NCI-H526 treated with DMSO at 0.1 percent for 48 hours (cell line): Measurements from ENCODE around the gene TTC19.
A peak's percentile ranks its signal among the peaks of the same experiment; 100 is the strongest.

Source experiments
- DNase-seq: peaks from one replicate; lab custom pipeline; 2025; lab: John Stamatoyannopoulos, UW

Gene TTC19, protein sequence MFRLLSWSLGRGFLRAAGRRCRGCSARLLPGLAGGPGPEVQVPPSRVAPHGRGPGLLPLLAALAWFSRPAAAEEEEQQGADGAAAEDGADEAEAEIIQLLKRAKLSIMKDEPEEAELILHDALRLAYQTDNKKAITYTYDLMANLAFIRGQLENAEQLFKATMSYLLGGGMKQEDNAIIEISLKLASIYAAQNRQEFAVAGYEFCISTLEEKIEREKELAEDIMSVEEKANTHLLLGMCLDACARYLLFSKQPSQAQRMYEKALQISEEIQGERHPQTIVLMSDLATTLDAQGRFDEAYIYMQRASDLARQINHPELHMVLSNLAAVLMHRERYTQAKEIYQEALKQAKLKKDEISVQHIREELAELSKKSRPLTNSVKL

DNA sequence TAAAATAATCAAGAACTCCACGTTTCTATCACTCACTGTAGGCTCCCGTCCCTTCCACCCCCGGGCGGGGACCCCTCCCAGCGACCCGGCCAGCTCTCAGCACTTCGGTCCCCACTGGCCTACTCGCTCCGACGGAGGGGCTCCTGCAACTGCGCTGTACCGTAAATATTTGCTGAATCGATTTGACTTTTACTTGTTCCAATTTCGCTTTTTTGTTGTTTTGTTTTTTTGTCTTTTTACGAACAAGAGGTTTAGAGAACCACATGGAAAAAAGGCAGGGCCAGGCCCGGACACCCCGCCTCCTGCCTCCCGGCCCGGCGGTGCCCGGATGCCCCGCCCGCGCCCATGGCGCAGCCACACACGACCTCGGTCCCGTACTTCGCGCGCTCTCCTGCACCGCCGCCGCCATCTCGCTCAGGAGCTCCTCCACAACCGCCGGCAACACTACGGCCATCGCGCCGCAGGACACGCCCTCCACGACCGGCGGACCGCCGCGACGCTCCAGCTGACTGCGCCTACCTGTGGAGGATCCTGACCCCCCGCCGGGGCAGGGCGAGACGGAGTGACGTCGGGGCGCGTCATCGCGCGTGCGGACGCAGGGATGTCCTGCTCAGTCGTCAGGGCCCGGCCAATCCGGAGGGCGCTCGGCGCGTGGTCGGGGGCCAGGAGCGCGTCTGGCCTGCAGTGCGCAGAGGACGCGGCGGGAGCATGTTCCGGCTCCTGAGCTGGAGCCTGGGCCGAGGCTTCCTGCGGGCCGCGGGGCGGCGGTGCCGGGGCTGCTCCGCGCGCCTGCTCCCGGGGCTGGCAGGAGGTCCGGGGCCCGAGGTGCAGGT is at the start of gene TTC19, which contains the start of gene ZSWIM7:
Gene TTC19 (plus strand): TSS at position 684 of the 833 bp plus-strand sequence. CDS start 25 bp downstream, at position 709.
Gene ZSWIM7 (minus strand): TSS at position 564 of the 833 bp plus-strand sequence. CDS start 110 bp downstream, at position 454.
- peak; percentile 79 for DNase-seq

DNA sequence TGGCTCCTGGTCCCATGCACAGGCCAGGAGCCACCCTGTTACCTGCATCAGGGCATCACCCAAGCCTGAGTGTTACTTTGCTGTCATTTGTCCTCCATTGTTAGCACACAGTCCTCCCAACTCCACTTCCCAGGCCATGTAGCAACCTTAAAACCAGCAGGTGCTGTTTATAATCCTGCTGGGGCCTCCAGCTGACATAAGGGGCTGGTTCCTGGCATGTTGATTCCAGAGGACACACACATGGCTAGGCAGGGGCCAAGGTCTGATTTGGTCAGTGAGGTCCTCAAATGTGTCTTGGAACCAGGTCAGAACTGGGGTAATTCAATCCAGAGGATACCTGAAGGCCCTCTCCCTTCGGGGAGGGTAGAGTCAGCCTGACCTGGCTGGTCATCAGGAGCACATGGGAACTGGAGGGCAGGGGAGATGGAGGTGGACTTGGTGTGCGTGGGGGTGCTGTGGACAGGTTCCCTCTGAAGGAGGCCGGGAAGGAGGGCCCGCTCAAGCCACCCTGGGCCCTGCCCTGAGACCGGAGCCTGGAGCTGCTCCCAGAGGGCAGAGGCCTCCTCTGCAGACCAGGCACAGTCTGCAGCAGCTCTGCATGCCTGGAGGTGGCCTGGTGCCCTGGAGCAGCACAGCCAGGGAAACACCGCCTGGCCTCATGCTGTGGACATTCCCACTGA is 48.1 kb upstream of the TTC19 start:
- no peak for DNase-seq

DNA sequence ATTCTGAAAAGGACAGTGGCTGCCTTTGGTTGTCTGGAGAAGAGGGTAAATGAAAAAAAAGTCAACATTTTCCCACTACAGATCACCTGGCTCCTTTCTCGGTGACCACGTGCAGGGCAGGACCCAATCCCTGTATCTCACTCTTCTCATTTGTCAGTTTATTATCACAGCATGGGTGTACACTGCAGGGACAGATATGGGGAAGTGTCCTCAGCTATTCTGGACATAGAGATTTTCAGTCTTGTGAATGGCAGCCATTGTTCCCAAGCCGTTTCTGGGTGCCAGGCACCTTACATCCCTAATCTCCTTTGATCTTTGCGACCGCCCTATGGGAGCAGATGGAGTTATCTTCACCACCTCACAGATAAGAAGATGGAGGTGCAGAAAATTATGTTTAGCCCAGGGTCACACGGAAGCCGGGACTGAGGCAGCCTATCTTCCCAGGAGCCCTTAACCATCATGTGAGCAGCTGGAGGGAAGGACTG is 47.5 kb upstream of the TTC19 start:
- no peak for DNase-seq

DNA sequence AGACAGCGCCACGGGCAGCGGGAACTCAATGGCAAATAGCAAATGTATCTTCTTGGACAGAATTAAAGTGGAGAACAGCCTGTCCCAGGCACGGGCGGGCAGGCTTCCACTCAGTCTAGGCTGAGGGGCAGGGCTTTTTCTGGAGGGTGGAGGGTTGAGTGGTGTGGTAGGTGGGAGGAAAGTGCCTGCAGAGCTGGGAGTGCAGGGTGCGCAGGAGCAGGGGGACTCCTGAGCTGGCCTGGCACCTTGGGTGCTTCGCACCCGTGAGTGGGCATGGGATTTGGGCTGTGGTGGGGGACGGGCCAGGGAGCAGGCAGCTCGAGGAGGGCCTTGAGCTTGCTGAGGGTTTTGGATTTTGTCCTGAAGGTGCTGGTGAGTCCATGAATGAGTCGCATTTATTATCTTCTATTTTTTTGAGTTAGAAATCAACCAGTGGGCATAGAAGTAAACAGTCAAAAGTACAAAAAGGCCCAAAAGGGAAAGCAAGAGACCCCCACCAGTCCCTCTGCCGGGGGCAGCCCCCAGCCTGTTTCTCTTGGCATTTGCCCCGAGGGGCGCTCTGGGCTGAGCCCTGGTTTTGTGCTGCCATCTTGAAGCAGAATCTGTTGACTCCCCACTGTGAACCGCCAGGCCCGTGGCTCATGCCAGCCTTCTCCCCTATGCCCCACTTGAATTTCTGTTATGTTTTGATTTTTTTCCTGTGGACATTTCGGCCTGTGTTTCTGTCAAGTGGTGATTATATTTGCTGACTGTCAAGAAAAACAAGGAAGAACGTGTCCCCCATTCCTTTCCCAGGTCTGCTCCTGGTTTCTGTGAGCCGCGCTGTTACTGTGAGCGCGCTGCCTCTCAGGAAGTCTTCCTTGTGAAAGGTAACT is 46.5 kb upstream of the TTC19 start:
- no peak for DNase-seq

DNA sequence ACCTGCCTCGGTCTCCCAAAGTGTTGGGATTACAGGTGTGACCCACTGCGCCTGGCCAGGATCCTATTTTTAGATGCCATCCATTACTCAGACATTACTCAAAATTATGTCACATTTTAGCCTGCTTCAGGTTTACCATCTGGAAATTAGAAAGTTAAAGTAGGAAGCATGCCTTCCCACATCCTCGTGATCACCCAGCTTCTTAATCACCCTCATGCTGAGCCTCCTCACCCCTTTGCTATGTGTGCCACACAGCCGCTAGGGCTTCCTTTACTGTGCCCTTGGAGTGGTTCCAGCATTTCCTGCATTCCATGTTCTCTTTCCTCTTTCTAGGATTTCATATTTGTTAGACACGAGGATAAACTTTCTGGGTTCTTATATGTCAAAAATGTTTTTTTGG is 45.4 kb upstream of the TTC19 start:
- no peak for DNase-seq

DNA sequence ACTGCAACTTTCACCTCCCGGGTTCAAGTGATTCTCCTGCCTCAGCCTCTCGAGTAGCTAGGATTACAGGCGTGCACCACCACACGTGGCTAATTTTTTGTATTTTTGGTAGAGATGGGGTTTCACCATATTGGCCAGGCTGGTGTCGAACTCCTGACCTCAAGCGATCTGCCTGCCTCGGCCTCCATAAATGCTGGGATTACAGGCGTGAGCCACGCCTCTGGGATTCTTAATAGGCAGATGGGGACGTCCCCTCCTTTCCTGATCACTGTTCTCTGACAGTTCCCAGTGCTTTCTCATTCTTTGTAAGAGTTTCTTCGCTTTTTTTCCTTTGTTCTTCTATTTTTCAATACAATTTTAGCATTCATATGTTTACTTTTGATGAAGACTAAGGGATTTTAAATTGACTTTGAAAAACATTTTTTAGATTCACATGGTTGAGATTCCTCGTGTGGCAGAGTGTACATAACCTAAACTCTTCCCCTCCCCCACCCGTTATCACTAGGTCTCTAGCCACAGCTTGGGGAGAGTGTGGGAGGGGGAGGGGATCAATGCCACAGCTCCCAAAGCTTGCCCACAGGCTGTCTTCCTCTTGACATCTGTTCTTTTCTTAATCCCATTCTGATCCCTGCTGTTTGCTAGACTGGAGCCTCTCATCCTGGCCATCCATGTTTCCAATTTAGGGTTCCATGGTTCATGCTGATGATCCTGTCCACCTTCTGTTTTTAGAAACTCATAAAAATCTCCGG is 43.7 kb upstream of the TTC19 start:
- DNase-seq: no peak

DNA sequence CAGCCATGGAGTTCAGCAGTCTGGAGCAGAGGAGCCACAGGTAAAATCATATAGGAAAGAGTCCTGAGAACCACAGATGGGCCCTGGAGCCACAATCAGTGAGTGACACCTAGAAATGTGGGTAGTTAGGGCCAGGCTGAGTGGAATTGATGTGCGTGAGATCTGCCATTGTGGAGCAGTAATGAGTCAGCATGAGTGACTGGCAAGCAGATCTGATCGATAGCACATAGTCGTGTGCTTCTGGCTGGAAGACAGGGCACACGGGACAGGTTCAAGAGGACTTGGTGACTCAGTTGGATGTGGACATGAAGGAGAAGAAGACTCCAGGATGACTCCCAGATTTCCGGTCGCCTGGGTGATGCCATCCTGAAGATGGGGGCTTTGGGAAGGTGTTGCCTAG is 42.4 kb upstream of the TTC19 start:
- DNase-seq: no peak

DNA sequence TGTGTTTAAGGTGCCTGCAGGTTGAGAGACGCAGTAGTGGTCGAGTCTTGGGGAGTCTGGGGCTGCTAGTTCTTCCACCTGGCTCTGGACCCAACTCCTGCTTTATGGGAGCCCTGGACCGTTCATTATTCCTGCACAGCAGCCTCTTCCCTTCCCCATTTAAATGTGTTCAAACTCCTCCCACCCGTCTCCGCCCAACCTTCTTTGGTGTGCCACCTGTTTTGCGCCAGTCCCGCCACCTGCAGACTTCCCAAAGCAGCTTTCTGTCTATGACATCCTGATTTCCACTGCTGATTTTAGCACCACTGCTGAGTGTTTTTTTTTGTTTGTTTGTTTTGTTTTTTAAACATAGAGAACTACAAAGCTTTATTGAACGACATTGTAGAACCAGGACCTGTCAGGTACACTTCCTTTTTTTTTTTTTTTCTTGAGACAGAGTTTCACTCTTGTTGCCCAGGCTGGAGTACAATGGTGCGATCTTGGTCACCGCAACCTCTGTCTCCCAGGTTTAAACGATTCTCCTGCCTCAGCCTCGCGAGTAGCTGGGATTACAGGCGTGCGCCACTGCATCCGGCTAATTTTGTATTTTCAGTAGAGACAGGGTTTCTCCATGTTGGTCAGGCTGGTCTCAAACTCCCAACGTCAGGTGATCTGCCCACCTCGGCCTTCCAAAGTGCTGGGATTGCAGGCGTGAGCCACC is 41.9 kb upstream of the TTC19 start:
- DNase-seq: no peak

DNA sequence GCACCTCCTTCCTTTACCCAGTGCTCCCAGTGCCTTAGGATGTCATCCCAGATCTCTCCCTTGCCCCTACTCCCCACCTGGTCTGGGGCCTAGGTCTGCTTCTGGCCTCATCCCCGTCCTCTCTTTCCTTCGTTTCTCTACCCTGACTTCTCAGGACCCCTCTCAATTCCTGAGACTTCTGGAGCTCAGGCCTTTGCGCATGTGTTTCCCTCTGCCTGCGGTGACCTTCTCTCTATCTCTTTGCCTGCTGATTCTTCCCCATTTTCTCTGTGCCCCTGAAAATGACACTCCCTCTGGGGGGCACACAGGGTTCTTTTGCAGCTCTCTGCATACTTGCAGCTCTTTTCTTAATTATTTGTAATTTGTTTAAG is 41.2 kb upstream of the TTC19 start:
- no peak for DNase-seq

DNA sequence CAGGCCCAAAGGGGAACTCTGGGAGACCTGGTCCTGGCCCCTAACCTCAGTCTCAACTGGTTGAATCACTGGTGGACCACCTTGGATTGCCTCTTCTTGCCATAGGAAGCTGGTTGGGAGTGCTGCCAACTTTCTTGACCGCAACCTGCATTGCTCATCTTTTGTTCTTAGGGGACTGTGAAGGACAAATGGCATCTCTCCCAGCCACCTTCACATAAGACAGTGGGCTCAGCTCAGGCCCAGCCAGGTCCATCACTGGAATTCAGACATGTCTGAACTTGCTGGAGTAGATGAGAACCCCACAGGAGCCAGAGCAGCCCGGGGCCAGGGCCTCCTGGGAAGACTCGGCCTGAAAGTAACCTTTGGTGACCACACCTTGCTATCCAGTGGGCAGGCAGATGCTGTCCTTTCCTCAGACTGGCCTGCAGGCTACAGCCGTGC is 35.9 kb upstream of the TTC19 start:
- no peak for DNase-seq

DNA sequence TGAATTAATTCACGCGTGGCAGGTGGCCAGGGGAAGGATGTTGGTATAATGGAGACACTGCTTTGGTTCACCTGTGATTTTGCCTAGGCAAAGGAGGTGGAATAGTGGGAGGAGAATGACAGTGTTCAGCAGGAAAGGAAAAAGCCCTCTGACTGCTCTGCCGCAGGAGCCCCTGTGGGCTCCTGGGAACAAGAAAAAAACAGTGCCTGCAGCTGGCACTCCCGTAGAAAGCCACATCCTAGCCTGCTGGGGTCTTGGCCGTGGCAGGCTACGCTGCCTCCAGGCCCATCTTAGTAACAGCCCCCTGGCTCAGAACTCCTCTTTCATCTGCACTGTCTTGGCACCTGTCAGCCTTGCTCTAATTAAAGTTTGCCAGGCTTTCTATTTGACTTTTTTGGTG is 34.1 kb upstream of the TTC19 start:
- DNase-seq: peak; percentile 27

DNA sequence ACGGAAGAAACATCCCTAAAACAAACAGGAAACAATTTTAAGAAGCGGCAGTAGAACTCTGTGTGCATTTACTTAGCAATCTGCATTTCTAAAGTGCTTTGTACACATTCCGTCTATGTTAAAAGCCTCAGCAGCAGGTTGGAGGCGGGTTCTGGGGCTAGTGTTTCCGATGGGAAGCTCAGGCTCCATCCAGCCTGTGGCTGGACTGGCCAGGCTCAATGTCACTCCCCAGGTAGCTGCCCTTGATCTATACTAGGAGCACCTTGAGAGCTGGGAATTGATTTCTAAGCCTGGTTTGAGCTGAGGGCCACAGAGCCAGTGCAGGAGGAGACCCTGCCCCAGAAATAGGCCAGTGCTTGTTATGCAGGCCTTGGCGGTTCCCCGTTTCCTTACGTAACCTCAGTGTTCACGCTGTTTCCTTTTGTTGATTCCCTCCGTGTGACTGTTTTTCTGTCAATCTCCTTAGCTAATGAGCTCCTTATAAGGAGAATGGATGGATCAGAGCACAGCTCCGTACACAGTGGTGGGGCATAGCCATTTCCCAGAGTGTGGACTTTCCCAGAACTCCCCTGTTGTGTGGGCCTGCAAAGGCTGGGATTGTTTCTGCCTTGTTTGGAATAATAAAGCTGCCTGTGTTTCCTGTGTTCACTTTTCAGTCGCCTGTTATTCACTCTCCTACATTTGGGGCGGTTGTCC is 33.3 kb upstream of the TTC19 start:
- peak; percentile 5 for DNase-seq

DNA sequence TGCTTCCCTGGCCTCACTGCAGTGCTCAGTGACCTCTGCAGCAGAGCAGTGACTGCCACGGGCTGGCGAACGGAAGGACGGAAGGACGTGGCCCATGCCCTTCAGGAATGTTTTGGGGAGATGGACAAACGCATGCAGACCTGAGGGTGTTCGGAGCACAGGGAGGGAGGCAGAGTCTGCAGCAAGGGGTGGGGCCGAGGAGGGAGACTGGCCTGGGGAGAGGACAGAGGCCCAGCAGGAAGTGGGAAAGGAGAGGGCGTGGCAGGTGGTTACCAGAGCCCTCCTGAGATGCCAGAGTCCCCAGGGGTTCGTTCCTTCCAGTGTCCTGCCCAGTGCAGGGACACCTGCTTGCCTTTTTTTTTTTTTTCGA is 32.8 kb upstream of the TTC19 start:
- DNase-seq: no peak

DNA sequence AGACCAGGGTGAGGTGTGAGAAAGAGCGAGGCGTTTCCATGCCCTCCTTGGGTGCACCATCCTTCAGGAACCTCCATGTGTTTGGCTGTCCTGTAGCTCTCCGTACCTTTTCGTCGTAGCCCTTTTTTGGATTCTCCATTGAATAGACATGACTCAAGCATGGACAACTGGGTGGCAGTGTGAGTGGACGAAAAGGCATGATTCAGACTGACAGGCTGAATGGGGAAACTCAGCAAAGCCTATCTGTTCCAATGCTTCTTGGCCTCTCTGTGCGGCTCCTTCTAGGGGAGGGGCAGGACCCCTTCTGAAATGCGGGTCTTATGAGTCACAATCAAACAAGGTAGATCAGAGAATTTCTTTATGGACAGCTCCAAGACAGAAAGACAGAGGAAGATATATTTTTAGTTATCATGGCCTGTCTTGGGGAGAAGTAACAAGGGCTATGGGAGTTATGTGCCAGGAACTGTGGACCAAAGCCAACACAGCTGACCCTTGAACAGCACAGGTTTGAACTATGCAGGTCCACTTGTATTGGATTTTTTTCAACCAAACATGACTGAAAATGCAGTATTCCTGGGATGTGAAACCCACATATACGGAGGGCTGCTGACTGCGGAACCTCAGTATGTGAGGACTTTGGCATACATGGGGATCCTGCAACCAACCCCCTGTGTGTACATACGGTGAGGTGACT is 31.8 kb upstream of the TTC19 start:
- no peak for DNase-seq

DNA sequence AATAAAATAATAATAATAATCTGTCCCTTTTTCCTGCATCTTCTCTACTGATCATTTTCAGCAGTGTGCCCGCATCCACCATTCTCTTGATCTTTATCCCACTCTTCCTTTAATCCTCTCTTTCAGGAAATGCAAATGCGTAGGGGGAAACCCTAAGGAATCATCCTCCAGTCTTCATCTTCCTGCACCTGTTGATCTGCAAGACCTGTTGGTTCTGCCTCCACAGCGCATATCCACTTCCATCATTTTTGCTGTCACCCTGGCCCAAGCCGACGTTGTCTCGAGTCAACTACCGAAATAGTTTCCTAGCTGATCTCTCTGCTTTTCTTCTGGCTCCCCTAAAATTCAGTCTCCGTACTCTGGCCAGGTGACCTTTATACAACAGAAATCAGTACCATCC is 30.2 kb upstream of the TTC19 start:
- DNase-seq: no peak

DNA sequence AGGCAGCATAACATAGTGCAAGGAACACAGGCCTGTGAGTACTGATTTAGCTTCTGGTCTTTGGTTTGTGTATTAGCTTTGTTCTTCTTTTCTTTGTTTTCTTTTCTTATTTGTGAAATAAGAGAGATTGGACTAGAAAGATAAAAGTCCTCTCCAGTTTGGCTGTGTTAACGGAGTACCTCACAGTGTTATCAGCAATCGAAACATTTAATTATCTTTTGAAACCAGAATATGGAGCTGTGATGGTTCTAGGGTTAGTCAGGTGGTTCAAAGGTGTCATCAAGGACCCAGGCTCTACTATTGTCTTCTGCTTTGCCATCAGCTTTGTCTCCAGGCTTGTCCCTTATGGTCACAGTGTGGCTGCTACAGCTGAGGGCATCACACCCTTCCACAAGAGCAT is 29.1 kb upstream of the TTC19 start:
- DNase-seq: no peak

DNA sequence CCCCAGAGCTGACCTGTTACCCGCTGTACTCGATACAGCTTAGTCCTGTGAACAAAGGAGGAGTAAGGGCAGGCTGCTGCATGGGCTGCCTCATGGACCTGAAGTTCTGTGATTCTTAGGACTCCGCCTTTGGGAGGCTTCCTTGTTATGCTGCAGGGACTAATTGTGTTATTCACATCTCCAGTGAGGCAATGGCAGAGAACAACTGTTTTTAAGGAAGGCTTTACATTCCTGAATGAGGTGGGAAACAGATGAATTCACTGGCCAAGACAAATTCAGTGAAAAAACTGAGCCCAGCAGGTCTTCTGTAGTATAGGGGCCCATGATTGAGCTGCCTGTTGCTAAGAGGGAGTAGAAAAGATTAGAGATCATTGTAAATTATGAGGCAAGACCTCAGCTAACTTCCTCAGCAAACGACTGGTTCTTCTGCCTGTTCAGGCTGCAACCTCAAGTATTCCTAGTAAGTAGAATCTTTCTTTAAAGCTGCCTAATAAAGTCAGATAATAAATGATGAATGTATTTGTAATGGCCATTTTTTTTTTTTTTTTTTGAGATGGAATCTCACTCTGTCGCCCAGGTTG is 28.4 kb upstream of the TTC19 start:
- no peak for DNase-seq

DNA sequence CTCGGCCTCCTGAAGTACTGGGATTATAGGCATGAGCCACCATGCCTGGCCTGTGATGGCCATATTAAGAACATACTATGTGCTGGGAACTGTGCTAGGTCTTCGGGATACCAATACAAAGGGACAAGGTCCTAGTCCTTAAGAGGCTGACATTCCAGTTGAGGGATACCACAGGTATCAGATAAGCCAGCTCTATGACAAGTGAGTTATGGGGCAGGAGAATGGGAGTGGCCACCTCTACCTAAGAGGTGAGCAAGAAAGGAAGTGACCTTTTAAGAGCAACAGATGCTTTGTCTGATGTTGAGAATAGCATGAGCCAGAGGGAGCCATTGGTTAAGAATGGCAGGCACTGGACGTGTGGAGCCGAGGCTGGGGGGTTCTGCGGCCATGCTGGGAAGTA is 27.7 kb upstream of the TTC19 start:
- DNase-seq: no peak
